ENCODE results near the gene LRFN3.
"Not testable (repeated sequence)": the region's sequence is repeated elsewhere in the genome, so short reads cannot be mapped to it uniquely, and the experiment has no call there.

DNA sequence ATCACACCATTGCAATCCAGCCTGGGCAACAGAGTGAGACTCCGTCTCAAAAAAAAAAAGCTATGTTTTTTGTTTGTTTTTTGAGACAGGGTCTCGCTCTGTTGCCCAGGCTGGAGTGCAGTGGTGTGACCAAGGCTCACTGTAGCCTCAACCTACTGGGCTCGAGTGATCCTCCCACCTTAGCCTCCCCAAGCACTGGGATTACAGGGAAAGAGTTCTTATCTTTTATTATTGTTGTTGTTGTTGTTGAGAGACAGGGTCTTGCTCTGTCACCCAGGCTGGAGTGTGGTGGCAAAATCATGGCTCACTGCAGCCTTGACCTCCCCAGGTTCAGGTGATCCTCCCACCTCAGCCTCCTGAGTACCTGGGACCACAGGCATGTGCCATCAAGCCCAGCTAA is 44.4 kb upstream of the LRFN3 start:
- TF ChIP-seq, protein P1, sequence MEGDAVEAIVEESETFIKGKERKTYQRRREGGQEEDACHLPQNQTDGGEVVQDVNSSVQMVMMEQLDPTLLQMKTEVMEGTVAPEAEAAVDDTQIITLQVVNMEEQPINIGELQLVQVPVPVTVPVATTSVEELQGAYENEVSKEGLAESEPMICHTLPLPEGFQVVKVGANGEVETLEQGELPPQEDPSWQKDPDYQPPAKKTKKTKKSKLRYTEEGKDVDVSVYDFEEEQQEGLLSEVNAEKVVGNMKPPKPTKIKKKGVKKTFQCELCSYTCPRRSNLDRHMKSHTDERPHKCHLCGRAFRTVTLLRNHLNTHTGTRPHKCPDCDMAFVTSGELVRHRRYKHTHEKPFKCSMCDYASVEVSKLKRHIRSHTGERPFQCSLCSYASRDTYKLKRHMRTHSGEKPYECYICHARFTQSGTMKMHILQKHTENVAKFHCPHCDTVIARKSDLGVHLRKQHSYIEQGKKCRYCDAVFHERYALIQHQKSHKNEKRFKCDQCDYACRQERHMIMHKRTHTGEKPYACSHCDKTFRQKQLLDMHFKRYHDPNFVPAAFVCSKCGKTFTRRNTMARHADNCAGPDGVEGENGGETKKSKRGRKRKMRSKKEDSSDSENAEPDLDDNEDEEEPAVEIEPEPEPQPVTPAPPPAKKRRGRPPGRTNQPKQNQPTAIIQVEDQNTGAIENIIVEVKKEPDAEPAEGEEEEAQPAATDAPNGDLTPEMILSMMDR (IDR thresholded peaks at IDR 0.05), result not testable (repeated sequence)
- TF ChIP-seq POLR2A (IDR thresholded peaks at IDR 0.05), result not testable (repeated sequence)
